Left cardiac atrium (tissue), 4 donors: Measurements from ENCODE around the gene PAQR5. TPM values are rescaled to one million over a fixed set of nuclear protein-coding genes. Genes with fewer than 3 reads are reported as not detected.
"Not testable (repeated sequence)": the region's sequence is repeated elsewhere in the genome, so short reads cannot be mapped to it uniquely, and the experiment has no call there.

Experiments used
- ATAC-seq, 2 donors: fragments of 200-7000 bp; cut with Tn5 transposase; one replicate each; pipeline ENCODE4 v1.9.1; 2020; ENCODE audit warnings: mild to moderate bottlenecking in 2 of 2, moderate library complexity in 2 of 2
- DNase-seq: peaks from one replicate; pipeline ENCODE4 v3.0.0-alpha.2; 2020
- intact Hi-C, 2 donors: fragments of 100-400 bp; cut with DNase I; formaldehyde crosslinking; loops; one replicate each; pipeline versions ENCODE4 v1.14.1 to v1.15.1; 2022 to 2023
- total RNA-seq, 2 donors: library from RNA; stranded (reverse); fragmentation: NEBNext Ultra II Directional; extraction: Animal tissue kit (Norgen Biotek cat#: 25700); gene quantifications; one replicate each; pipeline ENCODE4 v1.2.1, GENCODE V29; 2021
- donor health status: DM: no; HTN: yes; CAD: no.
- donor health status: DM: no; HTN: yes; CAD: no; lungs with severe emphysema.
- donor health status: DM: yes; HTN: yes; CAD: no.
- donor health status: Dilated cardiomyopathy.

The PAQR5 gene
- total RNA-seq, 2 donors from 2014 or later = 0.62 to 1.2 TPM

GRCh38 chr15:69380726-69381105 lies 82.0 kb downstream of the PAQR5 start:
- no peak for ATAC-seq
- intact Hi-C loops = no loop called here
- DNase-seq = no peak

GRCh38 chr15:69382176-69382575 lies 83.5 kb downstream of the PAQR5 start:
- ATAC-seq, DNase-seq, intact Hi-C loops: not testable (repeated sequence)

GRCh38 chr15:69384066-69384465 lies 85.4 kb downstream of the PAQR5 start:
- intact Hi-C loops, ATAC-seq, DNase-seq: not testable (repeated sequence)

GRCh38 chr15:69384626-69385598 lies 86.2 kb downstream of the PAQR5 start:
- DNase-seq = no peak
- intact Hi-C loops = no loop called here
- ATAC-seq = no peak

GRCh38 chr15:69385831-69386230 lies 87.1 kb downstream of the PAQR5 start:
- ATAC-seq = no peak
- intact Hi-C loops = no loop called here

GRCh38 chr15:69386284-69386683 lies 87.6 kb downstream of the PAQR5 start:
- ATAC-seq (no peak), DNase-seq (no peak)
- intact Hi-C loops = no loop called here

More at GRCh38 chr15:69385831-69386230, 87.1 kb downstream of the PAQR5 start:
- no peak for DNase-seq

GRCh38 chr15:69388260-69388705 lies 89.6 kb downstream of the PAQR5 start:
- intact Hi-C loops = no loop called here
- ATAC-seq (peak in 1 of 2 donors; percentile 79), DNase-seq (peak; percentile 41)

- DNase-seq (no peak), ATAC-seq (no peak)
- intact Hi-C loops = no loop called here
Observed at GRCh38 chr15:69389426-69389825, 90.7 kb downstream of the PAQR5 start.

- intact Hi-C loops = loop anchor here (10.0 kb wide), 3 partner anchors 116 to 226 kb away; partner anchors contain the start of gene GLCE (in 1 of the 2)
Observed at GRCh38 chr15:69390575-69390974, 91.9 kb downstream of the PAQR5 start.

GRCh38 chr15:69391046-69391757 lies 92.5 kb downstream of the PAQR5 start:
- DNase-seq (no peak), ATAC-seq (no peak)
- intact Hi-C loops = loop anchor here (10.0 kb wide), 3 partner anchors 116 to 226 kb away; partner anchors contain the start of gene GLCE (in 1 of the 2)

More at GRCh38 chr15:69390575-69390974, 91.9 kb downstream of the PAQR5 start:
- DNase-seq = no peak
- no peak for ATAC-seq

GRCh38 chr15:69392352-69392751 lies 93.6 kb downstream of the PAQR5 start:
- DNase-seq = no peak
- no peak for ATAC-seq
- intact Hi-C loops = loop anchor here (10.0 kb wide), 3 partner anchors 118 to 228 kb away; partner anchors contain the start of gene GLCE (in 1 of the 2)

- intact Hi-C loops = loop anchor here (1.0 to 10.0 kb wide), 4 partner anchors 119 to 335 kb away; partner anchors contain the start of gene GLCE (in 1 of the 2)
- ATAC-seq = no peak
- DNase-seq = no peak
Observed at GRCh38 chr15:69393831-69394491, 95.2 kb downstream of the PAQR5 start.

- intact Hi-C loops = loop anchor here (1.0 to 10.0 kb wide), 5 partner anchors 120 to 337 kb away; partner anchors contain the start of gene GLCE (in 1 of the 2)
- DNase-seq (peak; percentile 85), ATAC-seq (peak; percentile 90 to 92)
Observed at GRCh38 chr15:69394556-69395282, 96.0 kb downstream of the PAQR5 start.

- DNase-seq = no peak
- intact Hi-C loops = loop anchor here (5.0 to 10.0 kb wide), 4 partner anchors 121 to 338 kb away; partner anchors contain the start of gene GLCE (in 1 of the 2)
- ATAC-seq = no peak
Observed at GRCh38 chr15:69395460-69395859, 96.7 kb downstream of the PAQR5 start.

- no peak for ATAC-seq
- intact Hi-C loops = loop anchor here (5.0 to 10.0 kb wide), 4 partner anchors 121 to 339 kb away; partner anchors contain the start of gene GLCE (in 1 of the 2)
- DNase-seq = no peak
Observed at GRCh38 chr15:69395991-69396390, 97.3 kb downstream of the PAQR5 start.

- intact Hi-C loops = loop anchor here (5.0 to 10.0 kb wide), 4 partner anchors 124 to 341 kb away; partner anchors contain the start of gene GLCE (in 1 of the 2)
Observed at GRCh38 chr15:69398491-69398891, 99.8 kb downstream of the PAQR5 start.

GRCh38 chr15:69400850-69401249 lies 102.1 kb downstream of the PAQR5 start:
- no peak for DNase-seq
- intact Hi-C loops = no loop called here
- no peak for ATAC-seq

More at GRCh38 chr15:69398491-69398891, 99.8 kb downstream of the PAQR5 start:
- ATAC-seq = no peak
- no peak for DNase-seq

- intact Hi-C loops = no loop called here
- DNase-seq (no peak), ATAC-seq (no peak)
Observed at GRCh38 chr15:69402816-69403215, 104.1 kb downstream of the PAQR5 start.
